GM18951 (cell line): ENCODE results near the gene LGI1.

Source experiments
- POLR2A ChIP-seq: IDR thresholded peaks from 4 replicates; pipeline ENCODE4 v1.6.1; 2011; ENCODE audit warnings: mild to moderate bottlenecking; ENCODE audit not compliant: insufficient read length, insufficient read depth; ENCODE audit errors: extremely low read depth
- in situ Hi-C: fragments of 300-500 bp; cut with MboI; formaldehyde crosslinking; loops from one replicate; pipeline ENCODE4 v1.12.0; 2022; ENCODE audit warnings: low sequenced_read_pairs, mixed read lengths, inconsistent platforms; ENCODE audit not compliant: unreplicated experiment

LGI1 gene

GRCh38 chr10:93745408-93746065, 12.2 kb upstream of the LGI1 start:
- in situ Hi-C loops = no loop called here
- TF ChIP-seq POLR2A = no peak

- TF ChIP-seq POLR2A = no peak
- in situ Hi-C loops = no loop called here
These were observed 10.9 kb upstream of the LGI1 start for GRCh38 chr10:93746844-93747284.

GRCh38 chr10:93749218-93749799, 8.4 kb upstream of the LGI1 start:
- in situ Hi-C loops = no loop called here
- no peak for TF ChIP-seq POLR2A

GRCh38 chr10:93751124-93751523, 6.6 kb upstream of the LGI1 start:
- in situ Hi-C loops = no loop called here
- no peak for TF ChIP-seq POLR2A

GRCh38 chr10:93751832-93752231, 5.9 kb upstream of the LGI1 start:
- in situ Hi-C loops = no loop called here
- no peak for TF ChIP-seq POLR2A

GRCh38 chr10:93752761-93753160, 5.0 kb upstream of the LGI1 start:
- TF ChIP-seq POLR2A = no peak
- in situ Hi-C loops = no loop called here

GRCh38 chr10:93753621-93754250, 4.0 kb upstream of the LGI1 start:
- TF ChIP-seq POLR2A = no peak

GRCh38 chr10:93754761-93755160, 3.0 kb upstream of the LGI1 start:
- in situ Hi-C loops = no loop called here
- no peak for TF ChIP-seq POLR2A

More at GRCh38 chr10:93753621-93754250, 4.0 kb upstream of the LGI1 start:
- in situ Hi-C loops = no loop called here

GRCh38 chr10:93755443-93756116, 2.2 kb upstream of the LGI1 start:
- in situ Hi-C loops = no loop called here
- no peak for TF ChIP-seq POLR2A

GRCh38 chr10:93756118-93756517, 1.6 kb upstream of the LGI1 start:
- in situ Hi-C loops = no loop called here

GRCh38 chr10:93757136-93757535, 600 bp upstream of the LGI1 start:
- no peak for TF ChIP-seq POLR2A
- in situ Hi-C loops = no loop called here

More at GRCh38 chr10:93756118-93756517, 1.6 kb upstream of the LGI1 start:
- no peak for TF ChIP-seq POLR2A

GRCh38 chr10:93758508-93758885, 761 bp downstream of the LGI1 start:
- in situ Hi-C loops = no loop called here

GRCh38 chr10:93758891-93759410, 1.2 kb downstream of the LGI1 start:
- no peak for TF ChIP-seq POLR2A
- in situ Hi-C loops = no loop called here

More at GRCh38 chr10:93758508-93758885, 761 bp downstream of the LGI1 start:
- no peak for TF ChIP-seq POLR2A
